Measurements from ENCODE around the gene ARF1. TPM values are rescaled to one million over a fixed set of nuclear protein-coding genes. Genes with fewer than 3 reads are reported as not detected.

ARF1 gene
- total RNA-seq, 2 donors from 2014 or later: 322 to 372 TPM

GRCh38 chr1:228097333-228098081 lies 15.0 kb downstream of the ARF1 start:
- 97 to 98% methylated on average over 18 to 33 of the region's 34 CpGs for WGBS, 2 experiments (ENCODE audit: insufficient coverage in 1 of 2, insufficient read length in 1 of 2)
- DNase-seq: peak; percentile 45
- Histone ChIP-seq H3K9ac (ENCODE audit: extremely low read depth, low read length, poor library complexity, severe bottlenecking) (no peak overlapping the region), H3K4me1 (ENCODE audit: control insufficient read depth, insufficient read depth, low read length) (peaks cover 5% of the 10 kb centered on the region), H3K9me3 (ENCODE audit: control insufficient read depth, low read length) (no peaks in the 10 kb centered on the region), H3K27ac (ENCODE audit: low read depth, low read length) (no peak overlapping the region), H3K27me3 (ENCODE audit: control insufficient read depth, insufficient read depth, low read length, poor library complexity, severe bottlenecking) (no peaks in the 10 kb centered on the region), H3K36me3 (ENCODE audit: control insufficient read depth, insufficient read depth, low read length) (peaks cover 79% of the 10 kb centered on the region), H3K4me3 (ENCODE audit: low read length) (no peak overlapping the region)
- TF ChIP-seq CTCF (conservative IDR thresholded peaks at IDR 0.05): no peak
- H3K36me3 Mint-ChIP-seq (ENCODE audit: low read depth): peaks cover 59% of the 10 kb centered on the region
- no peaks in the 10 kb centered on the region for H3K4me1 Mint-ChIP-seq
- no peak overlapping the region for H3K4me3 Mint-ChIP-seq
- peaks cover 8% of the 10 kb centered on the region for H3K9me3 Mint-ChIP-seq
- H3K27ac Mint-ChIP-seq: peak overlapping the region; percentile 13
- H3K27me3 Mint-ChIP-seq (ENCODE audit: insufficient read depth): no peaks in the 10 kb centered on the region

- H3K4me1 ChIP-seq (ENCODE audit: control insufficient read depth, insufficient read depth, low read length): peaks cover 5% of the 10 kb centered on the region
- peaks cover 70% of the 10 kb centered on the region for H3K36me3 ChIP-seq (ENCODE audit: control insufficient read depth, insufficient read depth, low read length)
- H3K27ac Mint-ChIP-seq: peak overlapping the region; percentile 14
- no peaks in the 10 kb centered on the region for H3K4me1 Mint-ChIP-seq
- H3K27ac ChIP-seq (ENCODE audit: low read depth, low read length): no peak overlapping the region
- no peaks in the 10 kb centered on the region for H3K27me3 Mint-ChIP-seq (ENCODE audit: insufficient read depth)
- no peak overlapping the region for H3K9ac ChIP-seq (ENCODE audit: extremely low read depth, low read length, poor library complexity, severe bottlenecking)
- TF ChIP-seq CTCF (conservative IDR thresholded peaks at IDR 0.05): no peak
- WGBS, 2 experiments (ENCODE audit: insufficient coverage in 1 of 2, insufficient read length in 1 of 2): 94 to 96% methylated on average over 22 to 28 of the region's 28 CpGs
- peak; percentile 40 for DNase-seq
- H3K4me3 Mint-ChIP-seq: no peak overlapping the region
- no peaks in the 10 kb centered on the region for H3K9me3 ChIP-seq (ENCODE audit: control insufficient read depth, low read length)
- no peaks in the 10 kb centered on the region for H3K27me3 ChIP-seq (ENCODE audit: control insufficient read depth, insufficient read depth, low read length, poor library complexity, severe bottlenecking)
- peaks cover 8% of the 10 kb centered on the region for H3K9me3 Mint-ChIP-seq
- H3K4me3 ChIP-seq (ENCODE audit: low read length): no peak overlapping the region
- peaks cover 53% of the 10 kb centered on the region for H3K36me3 Mint-ChIP-seq (ENCODE audit: low read depth)
Measured at GRCh38 chr1:228098323-228098931, 15.9 kb downstream of the ARF1 start.

- H3K27ac ChIP-seq (ENCODE audit: low read depth, low read length): no peak overlapping the region
- 93 to 100% methylated on average over 4 of the region's 4 CpGs for WGBS, 2 experiments (ENCODE audit: insufficient coverage in 1 of 2, insufficient read length in 1 of 2)
- peak; percentile 43 for DNase-seq
- no peaks in the 10 kb centered on the region for H3K4me1 Mint-ChIP-seq
- H3K27me3 ChIP-seq (ENCODE audit: control insufficient read depth, insufficient read depth, low read length, poor library complexity, severe bottlenecking): no peaks in the 10 kb centered on the region
- peaks cover 48% of the 10 kb centered on the region for H3K36me3 Mint-ChIP-seq (ENCODE audit: low read depth)
- no peak overlapping the region for H3K4me3 Mint-ChIP-seq
- peaks cover 8% of the 10 kb centered on the region for H3K9me3 Mint-ChIP-seq
- no peak overlapping the region for H3K4me3 ChIP-seq (ENCODE audit: low read length)
- no peaks in the 10 kb centered on the region for H3K9me3 ChIP-seq (ENCODE audit: control insufficient read depth, low read length)
- no peak for TF ChIP-seq CTCF (conservative IDR thresholded peaks at IDR 0.05)
- H3K27me3 Mint-ChIP-seq (ENCODE audit: insufficient read depth): no peaks in the 10 kb centered on the region
- peaks cover 64% of the 10 kb centered on the region for H3K36me3 ChIP-seq (ENCODE audit: control insufficient read depth, insufficient read depth, low read length)
- H3K4me1 ChIP-seq (ENCODE audit: control insufficient read depth, insufficient read depth, low read length): peaks cover 5% of the 10 kb centered on the region
- no peak overlapping the region for H3K9ac ChIP-seq (ENCODE audit: extremely low read depth, low read length, poor library complexity, severe bottlenecking)
- peak overlapping the region; percentile 39 for H3K27ac Mint-ChIP-seq
Measured at GRCh38 chr1:228099331-228099732, 16.8 kb downstream of the ARF1 start.

Data from endodermal cell (in vitro differentiated cells).